OCI-LY7 (cell line): ENCODE measurements around the gene ROBO1.

Experiments used
- EZH2phosphoT487 ChIP-seq: fragments of 200-600 bp; sonication (generic); IDR thresholded peaks from 2 replicates; pipeline ENCODE4 v1.6.1; 2018; ENCODE audit warnings: low read depth, borderline replicate concordance, mild to moderate bottlenecking, mixed run types, antibody characterized with exemption, low read length, moderate library complexity, mixed read lengths
- TF ChIP-seq, protein P1 (sequence below): fragments of 200-600 bp; sonication (generic); conservative IDR thresholded peaks from 2 replicates; pipeline ENCODE4 v1.5.1; 2014; ENCODE audit warnings: mild to moderate bottlenecking, antibody characterized with exemption, low read length, moderate library complexity, mixed read lengths

DNA sequence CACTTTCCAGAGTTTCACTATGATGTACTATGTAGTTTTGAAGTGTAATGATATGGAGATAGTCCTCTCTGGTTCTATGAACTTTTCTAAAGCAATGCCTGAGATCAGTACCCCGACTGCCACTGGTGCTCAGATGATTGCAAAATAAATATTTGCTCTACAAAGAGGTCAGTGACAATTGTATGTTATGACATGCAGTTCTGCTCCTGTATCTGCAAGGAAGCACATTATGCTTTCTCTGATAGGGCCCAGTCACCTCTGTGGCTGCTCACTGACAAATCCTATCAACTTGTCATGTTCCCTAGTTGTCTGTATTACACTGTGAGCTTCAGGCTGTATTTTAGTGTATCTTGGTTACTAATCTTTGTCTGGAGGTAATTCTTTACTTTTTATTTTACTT lies 362.6 kb downstream of the ROBO1 start:
- TF ChIP-seq, protein P1, sequence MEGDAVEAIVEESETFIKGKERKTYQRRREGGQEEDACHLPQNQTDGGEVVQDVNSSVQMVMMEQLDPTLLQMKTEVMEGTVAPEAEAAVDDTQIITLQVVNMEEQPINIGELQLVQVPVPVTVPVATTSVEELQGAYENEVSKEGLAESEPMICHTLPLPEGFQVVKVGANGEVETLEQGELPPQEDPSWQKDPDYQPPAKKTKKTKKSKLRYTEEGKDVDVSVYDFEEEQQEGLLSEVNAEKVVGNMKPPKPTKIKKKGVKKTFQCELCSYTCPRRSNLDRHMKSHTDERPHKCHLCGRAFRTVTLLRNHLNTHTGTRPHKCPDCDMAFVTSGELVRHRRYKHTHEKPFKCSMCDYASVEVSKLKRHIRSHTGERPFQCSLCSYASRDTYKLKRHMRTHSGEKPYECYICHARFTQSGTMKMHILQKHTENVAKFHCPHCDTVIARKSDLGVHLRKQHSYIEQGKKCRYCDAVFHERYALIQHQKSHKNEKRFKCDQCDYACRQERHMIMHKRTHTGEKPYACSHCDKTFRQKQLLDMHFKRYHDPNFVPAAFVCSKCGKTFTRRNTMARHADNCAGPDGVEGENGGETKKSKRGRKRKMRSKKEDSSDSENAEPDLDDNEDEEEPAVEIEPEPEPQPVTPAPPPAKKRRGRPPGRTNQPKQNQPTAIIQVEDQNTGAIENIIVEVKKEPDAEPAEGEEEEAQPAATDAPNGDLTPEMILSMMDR = no peak
- TF ChIP-seq EZH2phosphoT487 = no peak
